HL-60 (cell line): ENCODE measurements around the gene GAK.

Experiments
- POLR2AphosphoS5 ChIP-seq: IDR thresholded peaks from 2 replicates; pipeline ENCODE4 v1.6.1; 2012; ENCODE audit warnings: low read depth
- TF ChIP-seq, protein P1 (sequence below): IDR thresholded peaks from one replicate; pipeline ENCODE4 v1.5.1; 2011; ENCODE audit warnings: low read length, control low read depth, inconsistent platforms; ENCODE audit not compliant: insufficient read depth
- TF ChIP-seq, protein P2 (sequence below): IDR thresholded peaks from 2 replicates; pipeline ENCODE4 v1.6.1; 2012; ENCODE audit warnings: low read depth; ENCODE audit not compliant: insufficient replicate concordance

- TF ChIP-seq, protein P1, sequence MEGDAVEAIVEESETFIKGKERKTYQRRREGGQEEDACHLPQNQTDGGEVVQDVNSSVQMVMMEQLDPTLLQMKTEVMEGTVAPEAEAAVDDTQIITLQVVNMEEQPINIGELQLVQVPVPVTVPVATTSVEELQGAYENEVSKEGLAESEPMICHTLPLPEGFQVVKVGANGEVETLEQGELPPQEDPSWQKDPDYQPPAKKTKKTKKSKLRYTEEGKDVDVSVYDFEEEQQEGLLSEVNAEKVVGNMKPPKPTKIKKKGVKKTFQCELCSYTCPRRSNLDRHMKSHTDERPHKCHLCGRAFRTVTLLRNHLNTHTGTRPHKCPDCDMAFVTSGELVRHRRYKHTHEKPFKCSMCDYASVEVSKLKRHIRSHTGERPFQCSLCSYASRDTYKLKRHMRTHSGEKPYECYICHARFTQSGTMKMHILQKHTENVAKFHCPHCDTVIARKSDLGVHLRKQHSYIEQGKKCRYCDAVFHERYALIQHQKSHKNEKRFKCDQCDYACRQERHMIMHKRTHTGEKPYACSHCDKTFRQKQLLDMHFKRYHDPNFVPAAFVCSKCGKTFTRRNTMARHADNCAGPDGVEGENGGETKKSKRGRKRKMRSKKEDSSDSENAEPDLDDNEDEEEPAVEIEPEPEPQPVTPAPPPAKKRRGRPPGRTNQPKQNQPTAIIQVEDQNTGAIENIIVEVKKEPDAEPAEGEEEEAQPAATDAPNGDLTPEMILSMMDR = no peak
- no peak for TF ChIP-seq POLR2AphosphoS5
- TF ChIP-seq, protein P2, sequence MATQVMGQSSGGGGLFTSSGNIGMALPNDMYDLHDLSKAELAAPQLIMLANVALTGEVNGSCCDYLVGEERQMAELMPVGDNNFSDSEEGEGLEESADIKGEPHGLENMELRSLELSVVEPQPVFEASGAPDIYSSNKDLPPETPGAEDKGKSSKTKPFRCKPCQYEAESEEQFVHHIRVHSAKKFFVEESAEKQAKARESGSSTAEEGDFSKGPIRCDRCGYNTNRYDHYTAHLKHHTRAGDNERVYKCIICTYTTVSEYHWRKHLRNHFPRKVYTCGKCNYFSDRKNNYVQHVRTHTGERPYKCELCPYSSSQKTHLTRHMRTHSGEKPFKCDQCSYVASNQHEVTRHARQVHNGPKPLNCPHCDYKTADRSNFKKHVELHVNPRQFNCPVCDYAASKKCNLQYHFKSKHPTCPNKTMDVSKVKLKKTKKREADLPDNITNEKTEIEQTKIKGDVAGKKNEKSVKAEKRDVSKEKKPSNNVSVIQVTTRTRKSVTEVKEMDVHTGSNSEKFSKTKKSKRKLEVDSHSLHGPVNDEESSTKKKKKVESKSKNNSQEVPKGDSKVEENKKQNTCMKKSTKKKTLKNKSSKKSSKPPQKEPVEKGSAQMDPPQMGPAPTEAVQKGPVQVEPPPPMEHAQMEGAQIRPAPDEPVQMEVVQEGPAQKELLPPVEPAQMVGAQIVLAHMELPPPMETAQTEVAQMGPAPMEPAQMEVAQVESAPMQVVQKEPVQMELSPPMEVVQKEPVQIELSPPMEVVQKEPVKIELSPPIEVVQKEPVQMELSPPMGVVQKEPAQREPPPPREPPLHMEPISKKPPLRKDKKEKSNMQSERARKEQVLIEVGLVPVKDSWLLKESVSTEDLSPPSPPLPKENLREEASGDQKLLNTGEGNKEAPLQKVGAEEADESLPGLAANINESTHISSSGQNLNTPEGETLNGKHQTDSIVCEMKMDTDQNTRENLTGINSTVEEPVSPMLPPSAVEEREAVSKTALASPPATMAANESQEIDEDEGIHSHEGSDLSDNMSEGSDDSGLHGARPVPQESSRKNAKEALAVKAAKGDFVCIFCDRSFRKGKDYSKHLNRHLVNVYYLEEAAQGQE = no peak
These were observed 78.7 kb downstream of the GAK start for GRCh38 chr4:853416-853781.
